GM19463 (cell line): ENCODE measurements around the gene AP3B1.
A peak's percentile ranks its signal among the peaks of the same experiment; 100 is the strongest.

Experiments
- ATAC-seq: cut with Tn5 transposase; IDR thresholded peaks from one replicate; pipeline ENCODE4 v1.9.1; 2021; ENCODE audit warnings: mild to moderate bottlenecking, moderate library complexity; ENCODE audit not compliant: unreplicated experiment

AP3B1 gene, protein sequence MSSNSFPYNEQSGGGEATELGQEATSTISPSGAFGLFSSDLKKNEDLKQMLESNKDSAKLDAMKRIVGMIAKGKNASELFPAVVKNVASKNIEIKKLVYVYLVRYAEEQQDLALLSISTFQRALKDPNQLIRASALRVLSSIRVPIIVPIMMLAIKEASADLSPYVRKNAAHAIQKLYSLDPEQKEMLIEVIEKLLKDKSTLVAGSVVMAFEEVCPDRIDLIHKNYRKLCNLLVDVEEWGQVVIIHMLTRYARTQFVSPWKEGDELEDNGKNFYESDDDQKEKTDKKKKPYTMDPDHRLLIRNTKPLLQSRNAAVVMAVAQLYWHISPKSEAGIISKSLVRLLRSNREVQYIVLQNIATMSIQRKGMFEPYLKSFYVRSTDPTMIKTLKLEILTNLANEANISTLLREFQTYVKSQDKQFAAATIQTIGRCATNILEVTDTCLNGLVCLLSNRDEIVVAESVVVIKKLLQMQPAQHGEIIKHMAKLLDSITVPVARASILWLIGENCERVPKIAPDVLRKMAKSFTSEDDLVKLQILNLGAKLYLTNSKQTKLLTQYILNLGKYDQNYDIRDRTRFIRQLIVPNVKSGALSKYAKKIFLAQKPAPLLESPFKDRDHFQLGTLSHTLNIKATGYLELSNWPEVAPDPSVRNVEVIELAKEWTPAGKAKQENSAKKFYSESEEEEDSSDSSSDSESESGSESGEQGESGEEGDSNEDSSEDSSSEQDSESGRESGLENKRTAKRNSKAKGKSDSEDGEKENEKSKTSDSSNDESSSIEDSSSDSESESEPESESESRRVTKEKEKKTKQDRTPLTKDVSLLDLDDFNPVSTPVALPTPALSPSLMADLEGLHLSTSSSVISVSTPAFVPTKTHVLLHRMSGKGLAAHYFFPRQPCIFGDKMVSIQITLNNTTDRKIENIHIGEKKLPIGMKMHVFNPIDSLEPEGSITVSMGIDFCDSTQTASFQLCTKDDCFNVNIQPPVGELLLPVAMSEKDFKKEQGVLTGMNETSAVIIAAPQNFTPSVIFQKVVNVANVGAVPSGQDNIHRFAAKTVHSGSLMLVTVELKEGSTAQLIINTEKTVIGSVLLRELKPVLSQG

GRCh38 chr5:78294248-78295034, at the start of gene AP3B1:
Gene AP3B1 (minus strand): TSS chr5:78294698. CDS start chr5:78294579, 119 bp downstream.
- peak; percentile 84 for ATAC-seq

DNA sequence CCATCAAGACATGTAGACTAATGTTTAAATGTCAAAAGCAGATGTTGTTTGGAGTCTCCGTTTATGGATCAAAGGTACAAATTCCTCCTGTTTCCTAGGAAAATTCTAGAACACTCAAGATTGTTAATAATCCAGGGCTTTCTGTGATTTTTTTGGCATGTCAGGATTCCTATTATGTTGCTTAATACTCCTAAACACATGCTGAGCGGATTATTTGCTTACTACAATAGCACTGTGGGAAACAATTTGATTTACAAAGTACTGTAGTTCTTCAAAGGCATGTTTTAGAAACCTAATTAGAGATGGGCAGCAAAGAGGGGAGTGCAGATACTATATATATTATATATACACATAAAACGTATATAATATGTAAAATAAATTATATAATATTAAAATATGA, 46.9 kb upstream of the AP3B1 start:
- no peak for ATAC-seq

DNA sequence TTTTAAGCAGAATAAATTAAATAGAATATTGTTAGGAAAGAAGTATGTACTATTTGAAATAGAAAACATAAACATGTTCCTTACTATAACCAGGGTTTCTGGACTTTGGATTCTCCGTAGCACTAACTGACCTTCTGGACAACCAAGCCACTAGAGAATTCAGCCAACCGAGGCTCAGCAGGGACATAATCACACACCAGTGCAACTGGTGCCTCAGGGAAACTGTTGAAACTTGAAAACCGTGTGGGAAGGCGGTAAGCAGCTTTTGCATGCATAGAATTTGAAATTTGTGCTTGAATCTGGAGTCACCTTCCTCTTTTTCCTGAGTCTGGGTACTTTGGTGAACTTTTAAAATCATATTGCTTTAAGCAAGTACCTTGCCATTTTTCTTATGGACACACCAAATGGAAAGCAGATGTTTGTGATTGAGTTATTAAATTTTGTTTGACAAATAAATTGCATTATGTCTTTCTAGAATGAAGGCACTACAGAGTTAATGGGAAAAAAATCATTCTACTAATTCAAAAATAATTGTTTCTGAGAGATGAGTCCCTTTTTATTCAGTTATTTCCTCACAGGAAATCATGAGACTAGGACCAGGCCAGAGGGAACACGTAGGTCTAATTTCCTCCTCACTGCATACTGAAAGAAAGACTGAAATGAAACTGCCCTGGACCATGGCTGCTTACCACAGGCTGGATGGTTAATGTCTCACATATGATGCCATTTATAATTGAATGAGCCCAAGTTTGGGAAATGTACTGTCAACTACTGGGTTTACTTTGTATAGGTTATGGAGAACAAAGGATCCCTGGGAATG, 45.3 kb upstream of the AP3B1 start:
- no peak for ATAC-seq

- no peak for ATAC-seq
Observed at GRCh38 chr5:78336698-78337097, 42.2 kb upstream of the AP3B1 start.

DNA sequence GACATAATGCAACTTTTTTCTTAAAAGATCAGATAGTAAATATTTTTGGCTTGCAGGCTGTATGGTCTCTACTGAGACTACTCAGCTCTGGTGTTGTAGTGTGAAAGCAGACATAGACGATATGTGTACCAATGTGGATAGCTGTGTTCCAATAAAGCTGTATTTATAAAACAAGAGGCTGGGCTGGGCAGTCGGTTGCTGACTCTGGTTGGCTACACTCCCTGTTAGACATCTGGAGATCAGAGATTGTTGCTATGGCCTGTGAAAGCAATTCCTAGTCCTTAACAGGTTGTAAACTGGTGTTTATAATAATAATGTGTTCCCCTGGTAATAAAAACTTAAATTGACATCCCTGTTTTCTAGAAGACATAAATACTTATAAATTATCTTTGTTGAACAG, 41.5 kb upstream of the AP3B1 start:
- no peak for ATAC-seq

DNA sequence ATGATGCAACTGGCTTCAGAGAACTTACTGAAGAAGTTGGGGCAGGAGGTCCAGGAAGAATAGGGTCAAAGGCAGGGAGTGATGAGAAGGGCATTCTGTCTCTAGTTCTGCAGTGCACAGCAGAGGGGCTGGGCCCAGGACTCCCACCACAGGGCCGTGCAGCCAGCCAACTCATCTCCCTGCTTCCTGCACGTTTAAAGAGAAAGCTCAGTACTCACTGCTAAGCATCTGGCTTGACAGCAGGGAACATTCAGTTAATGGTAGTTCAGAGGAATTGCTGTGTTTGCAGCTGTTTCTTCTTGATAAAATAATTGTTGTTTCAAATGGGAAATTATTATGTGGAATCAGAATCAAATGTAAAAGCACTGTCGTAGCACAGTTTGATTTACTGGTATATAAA, 40.3 kb upstream of the AP3B1 start:
- ATAC-seq = no peak

DNA sequence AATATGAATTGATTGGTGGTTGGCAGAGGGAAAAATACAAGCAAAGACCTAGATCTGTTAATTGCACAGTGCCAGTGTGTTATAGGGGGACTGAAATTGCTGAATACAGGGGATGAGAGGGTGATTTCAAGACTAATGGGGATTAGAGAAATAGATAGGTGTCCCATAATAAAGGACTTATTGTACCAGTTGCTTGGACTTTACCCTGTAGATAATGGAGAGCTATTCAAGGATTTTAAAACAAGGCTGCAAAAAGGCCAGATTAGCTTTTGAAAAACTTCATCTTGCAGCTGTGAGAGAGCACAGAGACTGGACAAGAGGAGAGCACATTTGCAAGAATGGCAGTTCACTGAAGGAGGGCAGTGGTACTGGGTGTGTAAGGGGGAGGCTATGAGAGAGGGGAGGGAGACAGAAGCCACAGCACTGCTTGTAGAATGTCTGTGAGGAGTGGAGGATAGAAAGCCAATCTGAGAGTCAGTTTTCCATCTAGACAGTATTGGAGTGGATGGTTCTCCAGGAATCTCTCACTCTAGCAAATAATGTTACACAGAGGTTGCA, 37.1 kb upstream of the AP3B1 start:
- ATAC-seq = no peak

GRCh38 chr5:78328585-78329173, 34.2 kb upstream of the AP3B1 start:
- ATAC-seq = no peak

- ATAC-seq = no peak
Observed at GRCh38 chr5:78327761-78328510, 33.4 kb upstream of the AP3B1 start.

DNA sequence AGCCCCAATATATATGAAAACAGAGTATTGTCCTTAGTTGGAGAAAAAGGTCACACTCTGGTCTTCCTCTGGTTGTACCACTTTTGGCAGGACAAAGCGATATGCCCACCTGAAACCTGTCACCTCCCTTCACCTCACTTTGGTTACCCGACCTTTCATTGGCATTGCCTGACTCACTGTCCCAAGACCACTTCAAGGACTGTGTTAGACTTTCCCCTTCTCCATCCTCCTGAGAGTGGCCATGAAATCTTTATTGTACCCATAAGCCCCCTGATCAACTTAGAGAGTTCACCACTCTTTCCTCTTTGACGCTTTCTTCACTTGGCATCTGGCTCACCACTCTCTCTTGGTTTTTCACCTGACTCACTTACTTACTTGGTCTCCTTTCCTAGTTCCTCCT, 32.4 kb upstream of the AP3B1 start:
- ATAC-seq = no peak

GRCh38 chr5:78323241-78323640, 28.7 kb upstream of the AP3B1 start:
- no peak for ATAC-seq

GRCh38 chr5:78320401-78320800, 25.9 kb upstream of the AP3B1 start:
- no peak for ATAC-seq

DNA sequence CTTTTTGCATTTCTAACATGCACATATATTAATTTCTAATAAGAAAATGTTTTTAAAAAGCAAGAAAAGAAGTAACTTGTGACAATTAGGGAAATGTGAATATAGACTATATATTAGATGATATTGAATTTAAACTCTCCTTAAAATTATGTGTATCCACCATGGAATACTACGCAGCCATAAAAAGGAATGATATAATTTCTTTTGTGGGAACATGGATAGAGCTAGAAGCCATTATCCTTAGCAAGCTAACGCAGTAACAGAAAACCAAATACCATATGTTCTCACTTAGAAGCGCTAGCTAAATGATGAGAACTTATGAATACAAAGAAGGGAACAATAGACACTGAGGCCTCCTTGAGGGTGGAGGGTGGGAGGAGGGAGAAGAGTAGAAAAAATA, 23.8 kb upstream of the AP3B1 start:
- no peak for ATAC-seq

GRCh38 chr5:78317515-78317914, 23.0 kb upstream of the AP3B1 start:
- ATAC-seq = no peak

- ATAC-seq = no peak
Observed at GRCh38 chr5:78308703-78309102, 14.2 kb upstream of the AP3B1 start.

DNA sequence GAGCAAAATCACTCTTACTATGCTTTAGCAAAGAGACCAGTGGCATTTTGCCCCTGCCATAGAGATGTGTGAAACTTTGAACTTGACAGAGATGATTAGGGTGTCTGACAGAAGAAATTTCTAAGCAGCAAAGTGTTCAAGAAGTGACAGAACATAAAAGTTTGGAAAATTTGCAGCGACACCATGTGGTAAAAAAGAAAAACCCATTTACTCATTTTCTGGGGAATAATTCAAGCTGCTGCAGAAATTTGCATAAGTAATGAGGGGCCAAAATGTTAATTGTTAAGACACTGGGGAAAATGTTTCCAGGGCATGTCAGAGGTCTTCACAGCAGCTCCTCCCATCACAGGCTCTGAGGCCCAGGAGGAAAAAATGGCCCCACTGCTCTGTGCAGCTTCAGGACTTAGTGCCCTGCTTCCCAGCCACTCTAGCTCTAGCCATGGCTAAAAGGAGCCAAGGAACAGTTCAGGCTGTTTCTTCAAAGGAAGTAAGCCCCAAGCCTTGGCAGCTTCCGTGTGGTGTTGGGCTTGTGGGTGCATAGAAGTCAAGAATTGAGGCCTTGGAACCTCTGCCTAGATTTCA, 6.1 kb upstream of the AP3B1 start:
- ATAC-seq = no peak

- ATAC-seq = no peak
Observed at GRCh38 chr5:78295035-78295961, 800 bp upstream of the AP3B1 start.
